Keratinocyte (primary cell): Measurements from ENCODE around the gene RPS21.

Source experiments
- EZH2 ChIP-seq: IDR thresholded peaks from one replicate; pipeline ENCODE4 v1.6.1; 2012; ENCODE audit warnings: inconsistent platforms, mild to moderate bottlenecking, low read length, moderate library complexity
- TF ChIP-seq, protein P1 (sequence below), 3 experiments: IDR thresholded peaks in 1 of 3; conservative IDR thresholded peaks in 1 of 3; optimal IDR thresholded peaks in 1 of 3; 2 replicates in 2 of 3; 3 replicates in 1 of 3; pipeline versions ENCODE3 to v1.5.1; 2011; ENCODE audit warnings: low read length in 3 of 3, mild to moderate bottlenecking in 3 of 3, moderate library complexity in 2 of 3, control low read depth in 1 of 3, inconsistent platforms in 1 of 3; ENCODE audit not compliant: insufficient read depth in 2 of 3; ENCODE audit errors: extremely low read depth in 1 of 3

DNA sequence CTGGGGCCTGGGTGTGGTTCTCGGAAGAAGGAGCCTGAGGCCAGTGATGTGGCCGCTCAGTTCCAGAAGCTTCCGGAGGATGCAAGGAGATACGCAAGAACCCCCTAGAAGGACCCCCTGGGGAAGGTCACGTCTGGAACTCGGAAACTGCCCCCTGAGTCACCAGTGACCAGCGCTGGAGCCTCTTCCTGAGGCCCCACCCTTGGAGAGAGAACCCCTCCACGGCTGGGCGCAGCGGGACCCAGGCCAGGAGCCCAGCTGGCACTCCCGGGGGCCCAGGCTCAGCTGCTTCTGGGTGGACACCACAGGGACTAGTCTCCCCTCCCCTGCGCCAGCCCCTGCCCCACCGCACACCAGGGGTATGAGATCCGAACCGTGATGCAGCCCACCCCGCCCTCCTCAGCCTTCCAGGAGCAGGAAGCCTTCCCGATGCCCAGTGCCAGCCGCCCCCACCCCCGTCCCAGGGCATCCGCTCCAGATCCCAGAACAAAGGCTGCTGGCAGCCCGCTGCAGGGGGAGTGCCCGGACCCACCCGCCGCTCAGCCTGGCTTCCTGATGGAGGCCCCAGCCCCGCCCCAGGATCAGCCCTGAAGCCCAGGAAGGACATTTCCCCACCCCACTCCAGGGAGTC, 27.3 kb upstream of the RPS21 start:
- TF ChIP-seq EZH2, result no peak
- TF ChIP-seq, protein P1, sequence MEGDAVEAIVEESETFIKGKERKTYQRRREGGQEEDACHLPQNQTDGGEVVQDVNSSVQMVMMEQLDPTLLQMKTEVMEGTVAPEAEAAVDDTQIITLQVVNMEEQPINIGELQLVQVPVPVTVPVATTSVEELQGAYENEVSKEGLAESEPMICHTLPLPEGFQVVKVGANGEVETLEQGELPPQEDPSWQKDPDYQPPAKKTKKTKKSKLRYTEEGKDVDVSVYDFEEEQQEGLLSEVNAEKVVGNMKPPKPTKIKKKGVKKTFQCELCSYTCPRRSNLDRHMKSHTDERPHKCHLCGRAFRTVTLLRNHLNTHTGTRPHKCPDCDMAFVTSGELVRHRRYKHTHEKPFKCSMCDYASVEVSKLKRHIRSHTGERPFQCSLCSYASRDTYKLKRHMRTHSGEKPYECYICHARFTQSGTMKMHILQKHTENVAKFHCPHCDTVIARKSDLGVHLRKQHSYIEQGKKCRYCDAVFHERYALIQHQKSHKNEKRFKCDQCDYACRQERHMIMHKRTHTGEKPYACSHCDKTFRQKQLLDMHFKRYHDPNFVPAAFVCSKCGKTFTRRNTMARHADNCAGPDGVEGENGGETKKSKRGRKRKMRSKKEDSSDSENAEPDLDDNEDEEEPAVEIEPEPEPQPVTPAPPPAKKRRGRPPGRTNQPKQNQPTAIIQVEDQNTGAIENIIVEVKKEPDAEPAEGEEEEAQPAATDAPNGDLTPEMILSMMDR (optimal IDR thresholded peaks at IDR 0.05 in 1 of 3, IDR thresholded peaks at IDR 0.05 in 1 of 3, conservative IDR thresholded peaks at IDR 0.05 in 1 of 3; ENCODE audit: extremely low read depth in 1 of 3, insufficient read depth in 2 of 3, low read length in 3 of 3), result no peak
